Measurements from ENCODE around the gene DAD1. TPM values are rescaled to one million over a fixed set of nuclear protein-coding genes. Genes with fewer than 3 reads are reported as not detected.

DAD1 gene
- total and polyA plus RNA-seq, 2 of the 8 experiments (the other 6 are each of a cell fraction or from before 2014, with no cell fraction given), result 131 to 440 TPM

DNA sequence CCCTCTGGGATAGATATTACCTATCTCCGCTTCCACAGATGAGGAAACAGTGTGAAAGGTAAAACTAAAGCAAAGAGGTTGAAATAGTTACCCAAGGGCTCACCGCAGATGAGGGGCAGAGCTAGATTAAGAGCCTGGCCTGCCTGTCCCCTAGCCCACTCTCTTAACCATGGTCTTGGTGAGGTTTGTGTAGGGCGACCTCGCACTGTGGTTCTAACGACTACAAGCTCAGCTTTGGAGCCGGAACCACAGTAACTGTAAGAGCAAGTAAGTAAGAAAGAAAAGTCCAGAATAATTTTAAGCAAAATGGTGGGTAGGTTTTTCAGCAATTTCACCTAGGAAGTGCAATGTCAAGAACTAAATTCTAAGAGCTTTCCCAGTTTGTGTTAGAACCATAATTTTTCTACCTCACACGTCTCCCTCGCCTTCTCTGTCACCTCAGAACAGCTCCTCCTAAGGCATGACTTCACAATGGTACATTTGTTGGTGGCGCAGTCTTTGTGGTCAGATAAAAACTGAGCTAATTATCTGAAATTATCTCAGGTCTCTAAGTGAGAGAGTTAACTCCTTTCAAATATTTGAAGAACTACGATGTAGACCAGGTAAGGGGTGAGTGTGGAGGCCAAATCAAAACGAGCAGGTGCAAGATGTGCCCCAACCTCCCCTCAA, 64.8 kb downstream of the DAD1 start (continued):
- TF ChIP-seq CTCF (IDR thresholded peaks at IDR 0.05; ENCODE audit: control extremely low read depth in 1 of 3, insufficient read depth in 1 of 3, low read depth in 1 of 3, low read length in 3 of 3) (no peak), SIN3A (conservative IDR thresholded peaks at IDR 0.05 in 1 of 2, IDR thresholded peaks at IDR 0.05 in 1 of 2; ENCODE audit: low read depth in 1 of 2, low read length in 2 of 2) (no peak), SRF (IDR thresholded peaks at IDR 0.05; ENCODE audit: low read depth, low read length) (no peak), POLR2AphosphoS5 (IDR thresholded peaks at IDR 0.05; ENCODE audit: low read depth, low read length) (no peak)
